GM18951 (cell line): ENCODE data around the gene HS6ST2.

Source experiments
- POLR2A ChIP-seq: IDR thresholded peaks from 4 replicates; pipeline ENCODE4 v1.6.1; 2011; ENCODE audit warnings: mild to moderate bottlenecking; ENCODE audit not compliant: insufficient read length, insufficient read depth; ENCODE audit errors: extremely low read depth
- in situ Hi-C: fragments of 300-500 bp; cut with MboI; formaldehyde crosslinking; loops from one replicate; pipeline ENCODE4 v1.12.0; 2022; ENCODE audit warnings: low sequenced_read_pairs, mixed read lengths, inconsistent platforms; ENCODE audit not compliant: unreplicated experiment

The HS6ST2 gene

DNA sequence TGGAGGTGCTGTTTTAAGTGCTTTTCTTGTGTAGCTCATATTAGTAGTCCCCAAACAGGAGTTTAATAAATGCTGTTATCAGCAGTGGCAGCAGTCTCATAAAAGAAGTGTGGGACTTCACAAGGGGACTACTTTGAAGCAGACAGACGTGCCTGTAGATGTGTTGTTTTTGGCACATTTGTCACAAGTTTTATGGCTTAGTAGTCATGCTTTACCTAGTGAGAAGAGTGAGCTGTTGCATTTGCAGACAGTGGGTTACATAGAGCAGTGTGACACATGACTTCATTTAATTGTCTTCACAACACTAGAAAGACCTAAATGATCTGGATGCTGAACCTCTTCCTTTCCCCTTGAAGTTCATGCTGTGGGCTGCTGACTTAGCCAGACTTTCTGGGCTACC lies 320.1 kb downstream of the HS6ST2 start:
- no peak for TF ChIP-seq POLR2A
- in situ Hi-C loops: no loop called here

DNA sequence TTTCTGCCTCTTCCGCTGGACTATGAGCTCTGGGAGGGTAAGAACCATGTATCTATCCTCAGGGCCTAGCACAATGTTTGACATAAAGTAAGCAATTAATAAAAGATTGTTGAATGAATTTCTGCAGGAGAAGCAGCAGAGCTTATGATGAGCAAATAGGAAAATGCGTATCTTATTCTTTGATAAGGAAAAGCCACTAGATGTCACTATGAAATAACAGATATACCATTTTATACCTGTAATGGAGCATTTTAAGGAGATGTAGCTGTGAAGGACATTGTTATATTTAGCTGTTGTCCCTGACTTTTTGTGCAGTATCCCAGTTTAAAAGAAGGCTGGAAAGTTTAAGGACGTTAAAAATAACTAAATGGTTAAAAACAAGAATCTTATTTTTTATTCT lies 322.3 kb downstream of the HS6ST2 start:
- no peak for TF ChIP-seq POLR2A
- in situ Hi-C loops: no loop called here

DNA sequence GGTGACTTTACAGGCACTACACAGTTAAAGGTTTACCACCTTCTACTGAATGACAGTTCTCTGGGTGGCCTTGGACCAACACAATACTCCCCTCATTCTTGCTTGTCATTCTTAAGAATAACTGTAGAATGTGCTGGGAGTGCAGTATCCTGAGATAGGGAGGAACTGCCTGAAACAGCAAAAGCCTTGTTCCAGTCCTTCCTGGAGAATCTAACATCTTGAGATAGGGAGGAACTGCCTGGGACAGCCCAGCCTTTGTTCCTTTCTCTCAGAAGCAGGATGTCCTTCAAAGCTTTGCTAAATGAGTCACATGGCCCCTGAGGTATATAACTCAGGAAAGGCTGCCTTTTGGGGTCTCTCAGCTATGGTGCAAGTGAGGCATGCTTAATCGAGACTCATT lies 323.9 kb downstream of the HS6ST2 start:
- in situ Hi-C loops: no loop called here
- no peak for TF ChIP-seq POLR2A

DNA sequence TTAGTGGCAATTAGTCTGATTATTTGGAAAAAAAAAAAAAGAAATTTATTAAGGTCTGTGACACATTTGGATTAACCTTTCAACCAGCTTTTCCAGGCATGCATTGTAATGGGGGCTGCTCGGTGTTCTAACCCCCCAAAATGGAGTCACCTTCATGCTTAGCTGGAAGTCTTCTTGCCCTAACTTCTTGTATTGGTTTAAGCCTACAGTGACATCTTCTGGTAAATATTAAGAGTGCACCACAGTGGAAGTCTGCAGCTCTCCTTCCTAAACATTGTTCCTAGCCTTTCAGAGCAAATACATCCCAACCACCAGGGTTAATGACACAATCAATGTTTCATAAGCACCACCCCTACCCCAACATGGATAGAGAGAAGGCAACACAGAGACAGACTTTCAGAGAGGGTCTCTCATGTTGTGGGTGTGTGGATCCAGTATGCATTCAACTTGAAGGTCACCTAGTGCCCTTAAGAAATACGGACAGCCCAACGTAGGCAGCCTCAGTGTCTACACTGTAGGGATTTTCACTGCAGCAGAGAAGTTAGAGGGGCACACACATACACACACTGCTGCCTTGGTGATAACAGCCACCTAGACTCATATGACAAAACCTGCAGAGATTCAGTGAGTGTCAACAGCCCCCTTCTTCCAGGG lies 326.7 kb downstream of the HS6ST2 start:
- no peak for TF ChIP-seq POLR2A
- in situ Hi-C loops: no loop called here

DNA sequence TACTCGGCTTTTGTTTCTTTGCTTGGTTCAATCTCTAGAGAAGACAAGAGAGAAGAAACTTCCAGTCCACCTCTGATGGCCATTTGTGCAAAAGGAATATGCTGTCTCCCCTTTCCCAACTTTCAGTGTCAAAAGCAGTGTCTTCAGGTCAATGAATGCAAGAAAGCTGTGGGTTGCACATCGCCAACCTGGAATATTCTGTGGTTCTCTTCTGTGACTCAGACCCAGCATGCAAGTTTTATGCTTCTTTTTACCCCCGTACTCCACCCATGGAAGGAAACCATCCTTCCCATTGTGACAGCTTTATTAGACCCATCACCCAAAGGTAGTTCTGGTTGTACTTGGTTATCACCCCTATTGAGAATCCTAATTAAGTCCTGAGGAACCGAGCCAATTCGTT lies 334.0 kb downstream of the HS6ST2 start:
- in situ Hi-C loops: loop anchor here (10.0 to 25.0 kb wide), 2 partner anchors 537 to 790 kb away; no protein-coding TSS in a partner anchor
- TF ChIP-seq POLR2A: no peak

DNA sequence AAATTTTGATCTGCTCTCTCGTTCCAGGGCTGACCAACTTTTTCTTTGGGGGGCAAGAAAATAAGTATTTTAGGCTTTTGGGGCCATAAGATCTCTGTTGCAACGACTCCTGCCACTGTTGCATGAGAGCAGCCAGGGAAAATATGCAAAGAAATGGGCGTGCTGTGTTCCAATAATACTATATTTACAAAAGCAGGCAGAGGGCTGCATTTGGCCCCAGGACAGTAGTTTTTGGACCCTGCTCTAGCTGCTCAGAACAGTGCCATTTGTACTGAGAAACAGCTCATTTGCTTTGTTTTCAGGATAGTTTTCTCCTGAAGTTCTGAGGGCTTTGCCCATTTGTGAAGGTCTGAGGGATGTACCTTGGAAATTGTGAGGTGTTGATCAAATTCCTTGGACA lies 334.5 kb downstream of the HS6ST2 start:
- TF ChIP-seq POLR2A: no peak
- in situ Hi-C loops: loop anchor here (10.0 to 25.0 kb wide), 2 partner anchors 537 to 789 kb away; no protein-coding TSS in a partner anchor

DNA sequence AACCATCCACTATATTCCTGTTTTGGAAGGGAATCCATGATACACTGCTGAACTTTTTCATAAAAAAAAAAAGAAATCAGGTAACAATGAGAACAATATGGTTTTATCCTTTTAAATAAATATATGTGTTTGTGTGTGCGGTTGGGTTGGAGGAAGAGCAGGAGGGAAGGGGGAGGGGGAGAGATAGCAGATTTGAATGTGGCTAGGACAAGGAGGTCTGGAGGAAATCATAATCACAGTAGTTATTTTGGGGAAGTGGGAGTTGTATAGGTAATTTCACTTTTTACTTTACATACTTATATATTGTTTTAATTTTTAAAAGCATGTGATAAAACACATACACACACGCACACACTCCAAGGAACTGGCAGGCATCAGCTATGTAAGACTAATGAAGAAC lies 335.1 kb downstream of the HS6ST2 start:
- in situ Hi-C loops: loop anchor here (10.0 to 25.0 kb wide), 2 partner anchors 536 to 788 kb away; no protein-coding TSS in a partner anchor
- no peak for TF ChIP-seq POLR2A

DNA sequence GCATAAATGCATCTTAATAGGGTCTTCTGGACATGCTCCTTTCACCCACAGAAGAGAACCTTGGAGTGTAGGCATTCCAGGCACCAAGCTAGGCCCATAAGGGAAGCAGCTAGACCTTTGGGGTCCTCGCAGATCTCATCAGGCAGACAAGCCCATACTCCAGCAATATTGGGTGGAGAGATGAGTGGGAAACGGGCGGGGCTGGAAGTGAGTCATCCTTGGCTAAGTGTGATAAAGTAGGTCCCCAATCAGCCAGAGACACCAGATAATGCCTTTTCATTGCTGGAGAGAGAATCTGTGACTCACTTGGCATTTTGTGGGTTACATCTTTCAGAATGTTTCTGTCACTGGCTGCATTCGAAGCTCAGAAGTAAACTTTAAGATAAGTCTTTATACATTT lies 336.3 kb downstream of the HS6ST2 start:
- no peak for TF ChIP-seq POLR2A
- in situ Hi-C loops: loop anchor here (10.0 to 25.0 kb wide), 2 partner anchors 535 to 787 kb away; no protein-coding TSS in a partner anchor

DNA sequence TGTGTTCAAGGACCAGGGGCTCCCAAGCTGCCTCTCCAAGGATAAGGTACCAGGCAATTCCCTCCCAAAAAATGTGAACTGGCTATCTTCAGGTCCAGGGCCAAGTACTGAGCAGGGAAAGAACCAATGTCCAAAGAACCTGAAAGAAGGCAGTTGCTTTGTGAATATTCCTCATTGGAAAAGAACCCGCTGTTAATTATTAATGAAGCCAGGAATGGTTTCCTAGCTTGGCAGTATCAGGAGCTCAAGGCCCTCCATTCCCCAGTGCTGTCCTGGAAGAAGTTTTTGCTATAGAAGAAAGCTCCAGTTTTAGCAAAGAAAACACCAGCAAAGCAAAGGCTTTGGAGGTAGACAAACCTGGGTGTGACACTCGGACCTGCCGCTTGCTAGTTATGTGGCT lies 339.6 kb downstream of the HS6ST2 start:
- TF ChIP-seq POLR2A: no peak
- in situ Hi-C loops: loop anchor here (25.0 kb wide), 1 partner anchor 532 kb away; no protein-coding TSS in a partner anchor

DNA sequence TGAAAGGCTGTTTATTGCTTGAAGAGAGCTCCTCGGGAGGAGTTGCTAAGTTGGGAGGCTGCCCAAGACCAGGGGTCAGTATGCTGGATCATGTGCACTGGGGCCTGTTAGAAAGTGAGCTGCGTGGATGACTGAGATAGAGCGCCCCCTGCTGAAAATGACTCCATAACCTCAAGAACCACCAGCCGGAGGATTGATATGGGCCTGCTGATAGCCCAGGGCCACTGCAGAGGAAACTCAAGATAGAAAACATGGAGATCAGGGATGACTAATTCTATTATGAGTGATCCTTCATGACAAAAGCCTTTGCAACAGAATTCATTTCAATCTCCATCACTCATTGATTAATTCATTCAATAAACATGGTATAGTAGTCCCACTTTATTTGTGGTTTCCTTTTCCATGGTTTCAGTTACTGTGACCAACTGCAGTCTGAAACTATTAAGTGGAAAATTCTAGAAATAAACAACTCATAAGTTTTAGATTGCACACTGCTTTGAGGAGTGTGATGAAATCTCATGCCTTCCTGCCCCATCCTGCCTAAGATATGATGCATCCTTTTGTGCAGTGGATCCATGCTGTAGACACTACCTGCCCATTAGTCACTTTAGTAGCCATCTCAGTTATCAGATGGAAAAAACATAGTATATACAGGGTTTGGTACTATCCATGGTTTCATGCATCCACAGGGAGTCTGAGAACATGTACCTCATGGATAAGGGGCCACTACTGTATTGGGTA lies 342.9 kb downstream of the HS6ST2 start:
- in situ Hi-C loops: loop anchor here (25.0 kb wide), 1 partner anchor 528 kb away; no protein-coding TSS in a partner anchor
- TF ChIP-seq POLR2A: no peak

DNA sequence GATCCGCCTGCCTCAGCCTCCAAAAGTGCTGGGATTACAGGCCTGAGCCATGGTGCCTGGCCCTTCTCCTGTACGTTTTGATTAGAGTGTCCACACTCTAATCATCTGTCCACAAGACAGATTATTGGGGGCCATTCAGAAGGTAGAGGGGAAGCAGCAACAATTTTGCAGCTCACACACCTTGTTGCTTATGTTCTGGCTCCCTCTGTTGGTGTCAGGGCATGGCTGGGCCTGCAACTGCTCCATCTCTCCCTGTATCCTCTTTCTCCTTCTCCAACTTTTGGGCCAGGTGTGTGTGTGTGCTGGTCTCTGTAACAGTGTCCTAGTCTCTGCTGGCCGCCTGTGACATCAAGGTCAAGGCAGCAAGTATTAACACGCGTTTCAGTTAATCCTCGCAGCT lies 344.1 kb downstream of the HS6ST2 start:
- in situ Hi-C loops: loop anchor here (25.0 kb wide), 1 partner anchor 527 kb away; no protein-coding TSS in a partner anchor
- TF ChIP-seq POLR2A: no peak

DNA sequence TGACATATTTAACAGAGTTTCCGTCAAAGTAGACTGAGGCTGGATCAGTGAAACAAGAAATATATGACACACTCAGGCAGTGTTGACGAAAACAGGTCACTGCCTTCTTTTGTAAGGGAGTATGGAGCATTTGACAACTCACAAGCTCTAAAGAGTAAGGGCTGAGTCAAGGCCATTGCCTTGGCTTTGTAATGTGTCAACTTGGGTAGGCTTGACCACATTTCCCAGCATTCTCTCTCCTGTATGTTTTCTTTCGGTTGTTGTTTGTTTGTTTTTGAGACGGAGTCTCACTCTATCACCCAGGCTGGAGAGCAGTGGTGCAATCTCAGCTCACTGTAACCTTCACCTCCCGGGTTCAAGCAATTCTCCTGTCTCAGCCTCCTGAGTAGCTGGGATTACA lies 344.6 kb downstream of the HS6ST2 start:
- in situ Hi-C loops: loop anchor here (25.0 kb wide), 1 partner anchor 526 kb away; no protein-coding TSS in a partner anchor
- TF ChIP-seq POLR2A: no peak

DNA sequence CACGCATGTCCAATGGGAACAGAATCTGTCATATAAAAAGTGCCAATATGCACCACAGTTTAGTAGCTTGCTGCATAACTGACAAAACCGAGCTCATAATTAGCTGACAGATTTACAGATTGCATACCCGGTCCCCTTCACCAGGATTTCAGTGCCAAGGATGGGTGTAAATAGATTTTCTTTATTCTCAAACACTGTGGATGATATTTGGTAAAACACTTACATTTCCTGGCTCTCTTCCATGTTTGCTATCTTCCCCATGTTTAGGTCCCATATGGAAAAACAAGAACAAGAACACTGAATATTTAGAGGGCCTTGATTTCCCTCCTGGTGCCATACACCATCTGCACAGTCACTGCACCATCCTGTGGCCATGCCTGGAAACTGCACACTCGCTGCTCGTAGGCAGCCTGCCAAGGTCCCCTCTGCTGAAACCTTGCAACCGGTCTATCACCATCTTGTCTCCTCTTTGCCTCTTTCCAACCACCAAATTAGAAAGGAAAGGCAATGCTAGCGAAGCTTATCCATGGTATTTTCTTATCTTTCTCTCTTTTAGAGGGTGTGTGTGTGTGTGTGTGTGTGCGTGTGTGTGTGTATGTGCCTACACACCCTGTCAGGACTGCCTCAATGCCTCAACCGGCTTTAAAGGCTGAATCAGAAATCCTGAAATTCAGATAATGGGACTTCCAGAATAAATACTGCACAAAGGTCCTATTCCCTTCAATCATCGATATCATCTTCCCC lies 345.4 kb downstream of the HS6ST2 start:
- TF ChIP-seq POLR2A: no peak
- in situ Hi-C loops: loop anchor here (25.0 kb wide), 1 partner anchor 526 kb away; no protein-coding TSS in a partner anchor
